Astrocyte (in vitro differentiated cells and primary cell): ENCODE results near the gene TBC1D14. TPM values are rescaled to one million over a fixed set of nuclear protein-coding genes. Genes with fewer than 3 reads are reported as not detected.

Source experiments
- DNase-seq: peaks from one replicate; pipeline ENCODE4 v3.0.0-alpha.2; 2010; ENCODE audit warnings: low read depth
- FAIRE-seq: peaks from 2 replicates; lab custom pipeline; 2011; peaks lifted over from hg19 to GRCh38; lab: Jason Lieb, UNC
- H2AFZ ChIP-seq: 2 replicates; pipeline ENCODE4 v1.6.0; 2012; ENCODE audit warnings: low read depth, low read length, inconsistent platforms
- H3K27ac ChIP-seq: 2 replicates; pipeline ENCODE4 v1.5.1; 2011; ENCODE audit warnings: low read depth, low read length, inconsistent platforms
- H3K27me3 ChIP-seq: 2 replicates; pipeline ENCODE4 v1.6.0; 2011; ENCODE audit warnings: low read length, inconsistent platforms; ENCODE audit not compliant: insufficient read depth
- H3K36me3 ChIP-seq: 2 replicates; pipeline ENCODE4 v1.5.1; 2011; ENCODE audit warnings: low read length, inconsistent platforms; ENCODE audit not compliant: insufficient read depth
- H3K4me1 ChIP-seq: 2 replicates; pipeline ENCODE4 v1.5.1; 2011; ENCODE audit warnings: low read length, inconsistent platforms; ENCODE audit not compliant: insufficient read depth
- H3K4me2 ChIP-seq: 2 replicates; pipeline ENCODE4 v1.6.0; 2012; ENCODE audit warnings: low read length, inconsistent platforms
- H3K4me3 ChIP-seq: 2 replicates; pipeline ENCODE4 v1.5.1; 2011; ENCODE audit warnings: low read depth, mild to moderate bottlenecking, low read length, inconsistent platforms; ENCODE audit not compliant: insufficient read depth
- H3K79me2 ChIP-seq: 2 replicates; pipeline ENCODE4 v1.6.0; 2012; ENCODE audit warnings: mild to moderate bottlenecking, low read length, inconsistent platforms; ENCODE audit not compliant: insufficient read depth
- H3K9ac ChIP-seq: 2 replicates; pipeline ENCODE4 v1.6.0; 2012; ENCODE audit warnings: mild to moderate bottlenecking, low read length, inconsistent platforms
- H3K9me3 ChIP-seq: 2 replicates; pipeline ENCODE4 v1.5.1; 2012; ENCODE audit warnings: low read depth, mild to moderate bottlenecking, low read length, inconsistent platforms; ENCODE audit not compliant: insufficient read depth
- H4K20me1 ChIP-seq: 2 replicates; pipeline ENCODE4 v1.6.0; 2012; ENCODE audit warnings: low read length, inconsistent platforms; ENCODE audit not compliant: insufficient read depth
- H3K27ac Mint-ChIP-seq: one replicate; pipeline ENCODE4 v1.8.0; 2021; ENCODE audit warnings: mild to moderate bottlenecking, mixed read lengths; ENCODE audit not compliant: unreplicated experiment
- H3K27me3 Mint-ChIP-seq: one replicate; pipeline ENCODE4 v1.8.0; 2021; ENCODE audit warnings: low read depth, mixed read lengths; ENCODE audit not compliant: unreplicated experiment
- H3K36me3 Mint-ChIP-seq: one replicate; pipeline ENCODE4 v1.8.0; 2021; ENCODE audit warnings: low read depth, mixed read lengths; ENCODE audit not compliant: unreplicated experiment
- H3K4me1 Mint-ChIP-seq: one replicate; pipeline ENCODE4 v1.8.0; 2021; ENCODE audit warnings: low read depth, mixed read lengths; ENCODE audit not compliant: unreplicated experiment
- H3K4me3 Mint-ChIP-seq: one replicate; pipeline ENCODE4 v1.8.0; 2021; ENCODE audit warnings: mild to moderate bottlenecking, moderate library complexity, mixed read lengths; ENCODE audit not compliant: unreplicated experiment
- H3K9me3 Mint-ChIP-seq: one replicate; pipeline ENCODE4 v1.8.0; 2021; ENCODE audit warnings: mild to moderate bottlenecking, mixed read lengths; ENCODE audit not compliant: unreplicated experiment
- EZH2 ChIP-seq: IDR thresholded peaks from 2 replicates; pipeline ENCODE4 v1.6.1; 2012; ENCODE audit warnings: mild to moderate bottlenecking, low read length, inconsistent platforms; ENCODE audit not compliant: insufficient read depth
- total RNA-seq: library from RNA; stranded (reverse); gene quantifications from 2 replicates; pipeline ENCODE4 v1.2.1, GENCODE V29; 2021
- TF ChIP-seq, protein P1 (sequence below): IDR thresholded peaks from 2 replicates; pipeline ENCODE4 v1.5.1; 2011; ENCODE audit warnings: low read depth, mild to moderate bottlenecking, inconsistent platforms, low read length, moderate library complexity; ENCODE audit not compliant: insufficient read depth

The TBC1D14 gene
- total RNA-seq, 1 donor from 2014 or later: 30.4 TPM

DNA sequence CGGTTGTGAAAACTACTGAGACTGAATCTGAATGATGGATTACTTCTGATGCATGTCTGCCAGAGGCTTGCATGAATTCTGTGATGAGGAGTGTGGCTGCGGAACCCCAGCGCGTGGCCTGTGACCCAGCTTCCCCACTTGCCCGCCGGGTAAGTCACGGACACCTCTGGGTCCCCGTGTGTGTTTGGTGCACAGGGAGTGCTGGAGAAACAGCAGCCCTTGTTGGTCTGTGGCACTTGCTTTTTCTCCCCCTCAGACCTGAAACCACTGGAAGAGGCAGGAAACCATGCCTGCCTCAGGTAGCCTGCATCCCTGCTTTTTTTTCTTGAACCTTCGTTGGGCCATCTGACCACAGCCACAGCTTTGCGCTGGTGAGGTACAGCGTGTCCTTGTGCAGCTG is 81.6 kb downstream of the TBC1D14 start:
- no peak for FAIRE-seq
- Histone ChIP-seq H3K4me2 (peak overlapping the region; percentile 80), H3K36me3 (peaks cover 5% of the 10 kb centered on the region), H3K79me2 (peaks cover 47% of the 10 kb centered on the region), H2AFZ (no peak overlapping the region), H3K4me1 (peaks cover 30% of the 10 kb centered on the region), H3K9me3 (no peaks in the 10 kb centered on the region), H3K4me3 (no peak overlapping the region), H3K9ac (peak overlapping the region; percentile 62), H3K27ac (peak overlapping the region; percentile 56), H3K27me3 (no peaks in the 10 kb centered on the region), H4K20me1 (peaks cover 64% of the 10 kb centered on the region)
- Mint-ChIP-seq H3K27ac (peak overlapping the region; percentile 93), H3K4me1 (peaks cover 33% of the 10 kb centered on the region), H3K9me3 (no peaks in the 10 kb centered on the region), H3K36me3 (peaks cover 9% of the 10 kb centered on the region), H3K4me3 (no peak overlapping the region), H3K27me3 (no peaks in the 10 kb centered on the region)
- no peak for DNase-seq
- no peak for TF ChIP-seq EZH2
- TF ChIP-seq, protein P1, sequence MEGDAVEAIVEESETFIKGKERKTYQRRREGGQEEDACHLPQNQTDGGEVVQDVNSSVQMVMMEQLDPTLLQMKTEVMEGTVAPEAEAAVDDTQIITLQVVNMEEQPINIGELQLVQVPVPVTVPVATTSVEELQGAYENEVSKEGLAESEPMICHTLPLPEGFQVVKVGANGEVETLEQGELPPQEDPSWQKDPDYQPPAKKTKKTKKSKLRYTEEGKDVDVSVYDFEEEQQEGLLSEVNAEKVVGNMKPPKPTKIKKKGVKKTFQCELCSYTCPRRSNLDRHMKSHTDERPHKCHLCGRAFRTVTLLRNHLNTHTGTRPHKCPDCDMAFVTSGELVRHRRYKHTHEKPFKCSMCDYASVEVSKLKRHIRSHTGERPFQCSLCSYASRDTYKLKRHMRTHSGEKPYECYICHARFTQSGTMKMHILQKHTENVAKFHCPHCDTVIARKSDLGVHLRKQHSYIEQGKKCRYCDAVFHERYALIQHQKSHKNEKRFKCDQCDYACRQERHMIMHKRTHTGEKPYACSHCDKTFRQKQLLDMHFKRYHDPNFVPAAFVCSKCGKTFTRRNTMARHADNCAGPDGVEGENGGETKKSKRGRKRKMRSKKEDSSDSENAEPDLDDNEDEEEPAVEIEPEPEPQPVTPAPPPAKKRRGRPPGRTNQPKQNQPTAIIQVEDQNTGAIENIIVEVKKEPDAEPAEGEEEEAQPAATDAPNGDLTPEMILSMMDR: no peak

DNA sequence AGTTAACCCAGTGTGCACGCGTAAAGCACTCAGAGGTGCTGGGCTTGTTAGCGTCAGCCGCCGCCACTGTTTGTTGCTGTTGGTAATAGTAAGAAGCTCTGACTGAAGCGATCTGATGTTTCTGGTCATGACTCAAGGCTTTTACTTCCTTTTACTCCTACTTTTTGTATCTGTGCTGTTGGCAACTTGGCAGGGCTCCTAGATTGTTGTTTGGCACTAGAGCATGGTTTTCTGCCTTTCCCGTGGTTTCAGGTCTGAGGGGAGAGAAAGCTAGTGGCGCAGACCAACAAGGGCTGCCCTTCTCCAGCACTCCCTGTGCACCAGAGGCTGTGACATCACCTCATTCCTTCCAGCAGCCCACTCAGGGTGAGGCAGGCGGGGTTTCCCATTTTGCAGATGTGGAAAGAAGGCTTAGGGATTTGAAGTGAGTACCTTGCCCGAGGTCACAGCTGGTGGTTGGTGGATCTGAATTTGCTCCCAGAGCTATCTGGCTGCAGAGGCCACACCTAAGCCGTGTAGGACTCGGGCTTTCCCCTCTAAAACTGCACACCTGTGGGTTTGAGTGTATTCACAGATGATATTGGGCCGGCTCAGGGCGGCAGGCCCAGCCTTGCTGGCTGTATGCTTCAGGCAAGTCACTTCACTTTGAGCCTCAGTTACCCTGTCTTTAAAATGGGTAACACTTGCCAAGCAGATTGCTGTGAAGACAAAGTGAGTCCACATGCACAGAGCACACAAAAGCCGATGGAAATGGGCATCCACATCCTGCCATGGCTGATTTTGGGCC is 82.3 kb downstream of the TBC1D14 start:
- Mint-ChIP-seq H3K36me3 (peaks cover 11% of the 10 kb centered on the region), H3K4me1 (peaks cover 33% of the 10 kb centered on the region), H3K27me3 (no peaks in the 10 kb centered on the region), H3K4me3 (peak overlapping the region; percentile 62), H3K27ac (peak overlapping the region; percentile 93), H3K9me3 (no peaks in the 10 kb centered on the region)
- FAIRE-seq: no peak
- peak; percentile 94 for DNase-seq
- Histone ChIP-seq H3K79me2 (peaks cover 47% of the 10 kb centered on the region), H3K27me3 (no peaks in the 10 kb centered on the region), H3K4me1 (peaks cover 27% of the 10 kb centered on the region), H3K27ac (peak overlapping the region; percentile 56), H3K9ac (peak overlapping the region; percentile 62), H4K20me1 (peaks cover 64% of the 10 kb centered on the region), H3K9me3 (no peaks in the 10 kb centered on the region), H2AFZ (no peak overlapping the region), H3K4me2 (peak overlapping the region; percentile 80), H3K36me3 (peaks cover 5% of the 10 kb centered on the region), H3K4me3 (no peak overlapping the region)
- TF ChIP-seq, protein P1: no peak
- no peak for TF ChIP-seq EZH2
